Measurements from ENCODE around the gene FAM168A. TPM values are rescaled to one million over a fixed set of nuclear protein-coding genes. Genes with fewer than 3 reads are reported as not detected.

The FAM168A gene
- total and polyA plus RNA-seq, 4 donors = 4.8 to 14.6 (median 9.1) TPM

GRCh38 chr11:73565804-73566203 lies 32.1 kb downstream of the FAM168A start (continued):
- TF ChIP-seq HNF4G (IDR thresholded peaks at IDR 0.05) (no peak), TAF1 (conservative IDR thresholded peaks at IDR 0.05) (no peak), NR2F2 (IDR thresholded peaks at IDR 0.05) (no peak), RXRA (IDR thresholded peaks at IDR 0.05) (no peak), JUND (IDR thresholded peaks at IDR 0.05) (no peak), YY1 (IDR thresholded peaks at IDR 0.05) (no peak), MAX (IDR thresholded peaks at IDR 0.05) (no peak), HNF4A (conservative IDR thresholded peaks at IDR 0.05) (no peak), ATF3 (IDR thresholded peaks at IDR 0.05) (no peak), GABPA (IDR thresholded peaks at IDR 0.05 in 1 of 2, conservative IDR thresholded peaks at IDR 0.05 in 1 of 2) (no peak)

GRCh38 chr11:73564903-73565302 lies 33.0 kb downstream of the FAM168A start:
- no peak overlapping the region for H3K27ac ChIP-seq (ENCODE audit: low read depth in 1 of 2, low read length in 2 of 2)
- H3K27me3 ChIP-seq (ENCODE audit: control insufficient read depth in 4 of 4, insufficient read depth in 4 of 4, low read length in 3 of 4) = no peaks in the 10 kb centered on the region
- TF ChIP-seq HNF4G (IDR thresholded peaks at IDR 0.05) = no peak
- TF ChIP-seq TAF1 (conservative IDR thresholded peaks at IDR 0.05) = no peak
- H3K4me1 ChIP-seq (ENCODE audit: control insufficient read depth in 4 of 4, insufficient read depth in 4 of 4, low read length in 3 of 4) = no peaks in the 10 kb centered on the region
- H3K36me3 ChIP-seq (ENCODE audit: control insufficient read depth in 4 of 4, insufficient read depth in 3 of 4, low read depth in 1 of 4, low read length in 3 of 4) = no peaks in the 10 kb centered on the region
- H3K9me3 ChIP-seq (ENCODE audit: control insufficient read depth in 4 of 4, low read length in 3 of 4) = no peaks in the 10 kb centered on the region
- 91% methylated on average over 2 of the region's 2 CpGs for WGBS
- no peak for DNase-seq (ENCODE audit: low spot score)
- H3K9ac ChIP-seq (ENCODE audit: low read depth in 1 of 2, low read length in 2 of 2) = no peak overlapping the region
- no peak overlapping the region for H3K4me3 ChIP-seq (ENCODE audit: low read depth in 1 of 3, low read length in 3 of 3)

- Histone ChIP-seq H3K4me1 (ENCODE audit: control insufficient read depth in 4 of 4, insufficient read depth in 4 of 4, low read length in 3 of 4) (no peaks in the 10 kb centered on the region), H3K9ac (ENCODE audit: low read depth in 1 of 2, low read length in 2 of 2) (no peak overlapping the region), H3K27me3 (ENCODE audit: control insufficient read depth in 4 of 4, insufficient read depth in 4 of 4, low read length in 3 of 4) (no peaks in the 10 kb centered on the region), H3K9me3 (ENCODE audit: control insufficient read depth in 4 of 4, low read length in 3 of 4) (no peaks in the 10 kb centered on the region), H3K4me3 (ENCODE audit: low read depth in 1 of 3, low read length in 3 of 3) (no peak overlapping the region), H3K27ac (ENCODE audit: low read depth in 1 of 2, low read length in 2 of 2) (no peak overlapping the region), H3K36me3 (ENCODE audit: control insufficient read depth in 4 of 4, insufficient read depth in 3 of 4, low read depth in 1 of 4, low read length in 3 of 4) (no peaks in the 10 kb centered on the region)
- DNase-seq (ENCODE audit: low spot score) = no peak
- TF ChIP-seq JUND (IDR thresholded peaks at IDR 0.05) (no peak), RAD21 (IDR thresholded peaks at IDR 0.05) (no peak), MAX (IDR thresholded peaks at IDR 0.05) (no peak), ZBTB33 (IDR thresholded peaks at IDR 0.05) (no peak), EGR1 (IDR thresholded peaks at IDR 0.05; ENCODE audit: low read depth in 2 of 2) (no peak), NR2F2 (IDR thresholded peaks at IDR 0.05) (no peak), SP1 (IDR thresholded peaks at IDR 0.05) (no peak), HNF4G (IDR thresholded peaks at IDR 0.05) (no peak), FOXA1 (IDR thresholded peaks at IDR 0.05) (no peak)
- 97% methylated on average over 2 of the region's 2 CpGs for WGBS
These were observed 34.2 kb downstream of the FAM168A start for GRCh38 chr11:73563539-73564200.

All from liver (tissue), 9 donors.